Measurements from ENCODE around the gene DOK4.

Gene DOK4

DNA sequence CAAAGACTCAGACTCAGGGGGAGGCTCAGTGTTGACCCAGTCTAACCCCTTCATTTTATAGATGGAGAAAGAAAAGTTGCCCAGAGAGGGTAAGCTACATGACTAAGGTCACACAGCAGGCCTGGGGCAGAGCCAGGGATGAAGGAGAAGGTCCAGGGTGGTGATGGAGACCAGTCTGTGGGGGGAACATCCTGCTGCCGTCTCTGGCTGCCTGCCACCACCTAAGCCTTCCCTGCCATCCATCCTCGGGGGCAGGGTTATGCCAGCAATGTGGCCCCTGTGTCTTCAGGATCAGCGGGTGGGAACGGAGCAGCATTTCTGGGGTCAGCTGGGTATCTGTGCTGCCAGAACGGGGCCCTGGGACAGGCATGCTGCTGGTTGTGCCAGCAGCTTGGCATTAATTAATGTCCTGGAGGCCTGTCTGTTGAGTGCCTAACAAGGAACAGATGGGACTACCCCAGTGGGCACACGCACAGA is 5.5 kb downstream of the DOK4 start:
- TF ChIP-seq, protein P1, sequence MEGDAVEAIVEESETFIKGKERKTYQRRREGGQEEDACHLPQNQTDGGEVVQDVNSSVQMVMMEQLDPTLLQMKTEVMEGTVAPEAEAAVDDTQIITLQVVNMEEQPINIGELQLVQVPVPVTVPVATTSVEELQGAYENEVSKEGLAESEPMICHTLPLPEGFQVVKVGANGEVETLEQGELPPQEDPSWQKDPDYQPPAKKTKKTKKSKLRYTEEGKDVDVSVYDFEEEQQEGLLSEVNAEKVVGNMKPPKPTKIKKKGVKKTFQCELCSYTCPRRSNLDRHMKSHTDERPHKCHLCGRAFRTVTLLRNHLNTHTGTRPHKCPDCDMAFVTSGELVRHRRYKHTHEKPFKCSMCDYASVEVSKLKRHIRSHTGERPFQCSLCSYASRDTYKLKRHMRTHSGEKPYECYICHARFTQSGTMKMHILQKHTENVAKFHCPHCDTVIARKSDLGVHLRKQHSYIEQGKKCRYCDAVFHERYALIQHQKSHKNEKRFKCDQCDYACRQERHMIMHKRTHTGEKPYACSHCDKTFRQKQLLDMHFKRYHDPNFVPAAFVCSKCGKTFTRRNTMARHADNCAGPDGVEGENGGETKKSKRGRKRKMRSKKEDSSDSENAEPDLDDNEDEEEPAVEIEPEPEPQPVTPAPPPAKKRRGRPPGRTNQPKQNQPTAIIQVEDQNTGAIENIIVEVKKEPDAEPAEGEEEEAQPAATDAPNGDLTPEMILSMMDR (IDR thresholded peaks at IDR 0.05): no peak
- Histone ChIP-seq H3K36me3 (no peaks in the 10 kb centered on the region), H3K27ac (peak overlapping the region; percentile 69 to 77), H3K27me3 (no peaks in the 10 kb centered on the region), H3K9me3 (no peaks in the 10 kb centered on the region), H3K4me3 (no peak overlapping the region), H3K4me1 (peaks cover 12 to 71% (median 64%) of the 10 kb centered on the region in 4 donors)
- DNase-seq: peak in 1 of 2 donors; percentile 64
- intact Hi-C loops (cut with DNase I; ENCODE audit: low total_unique reads): no loop called here

DNA sequence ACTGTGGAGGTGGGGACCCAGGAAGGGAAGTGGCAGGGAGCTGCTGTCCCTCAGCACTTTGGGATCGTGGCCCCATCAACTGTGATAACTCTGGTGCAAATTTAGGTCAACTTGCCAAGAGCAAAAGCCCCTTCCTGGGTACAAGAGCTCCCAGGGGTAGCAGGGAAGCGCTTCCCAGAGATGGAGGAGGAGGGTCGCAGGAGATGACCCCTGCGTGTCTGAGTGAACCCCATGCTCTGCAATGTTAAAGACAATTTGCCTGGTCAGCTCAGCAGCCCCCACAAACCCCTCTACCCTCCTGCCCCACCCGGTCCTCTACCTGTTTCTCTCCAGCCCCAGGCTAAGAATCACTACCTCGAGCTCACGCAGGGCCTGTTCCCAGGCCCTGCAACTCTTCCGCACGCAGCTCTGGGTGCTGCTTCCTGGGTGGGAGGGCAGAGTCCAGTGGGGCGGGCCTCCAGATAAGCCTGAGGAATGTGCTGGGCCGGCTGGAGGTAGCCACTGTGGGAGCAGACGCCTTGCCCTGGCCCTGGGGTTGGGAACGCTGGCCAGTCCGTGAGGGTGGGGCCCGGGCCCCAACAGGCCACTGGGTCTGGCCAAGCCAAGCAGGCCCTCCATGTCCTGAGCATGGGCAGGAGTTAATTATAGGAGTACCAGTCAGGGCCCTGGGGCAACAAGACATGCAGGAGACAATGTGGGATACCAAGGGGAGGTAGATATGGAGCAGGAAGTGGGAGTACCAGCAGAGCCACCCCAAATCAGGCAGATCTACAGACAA is 6.1 kb downstream of the DOK4 start:
- H3K9me3 ChIP-seq: no peaks in the 10 kb centered on the region
- no peaks in the 10 kb centered on the region for H3K27me3 ChIP-seq

DNA sequence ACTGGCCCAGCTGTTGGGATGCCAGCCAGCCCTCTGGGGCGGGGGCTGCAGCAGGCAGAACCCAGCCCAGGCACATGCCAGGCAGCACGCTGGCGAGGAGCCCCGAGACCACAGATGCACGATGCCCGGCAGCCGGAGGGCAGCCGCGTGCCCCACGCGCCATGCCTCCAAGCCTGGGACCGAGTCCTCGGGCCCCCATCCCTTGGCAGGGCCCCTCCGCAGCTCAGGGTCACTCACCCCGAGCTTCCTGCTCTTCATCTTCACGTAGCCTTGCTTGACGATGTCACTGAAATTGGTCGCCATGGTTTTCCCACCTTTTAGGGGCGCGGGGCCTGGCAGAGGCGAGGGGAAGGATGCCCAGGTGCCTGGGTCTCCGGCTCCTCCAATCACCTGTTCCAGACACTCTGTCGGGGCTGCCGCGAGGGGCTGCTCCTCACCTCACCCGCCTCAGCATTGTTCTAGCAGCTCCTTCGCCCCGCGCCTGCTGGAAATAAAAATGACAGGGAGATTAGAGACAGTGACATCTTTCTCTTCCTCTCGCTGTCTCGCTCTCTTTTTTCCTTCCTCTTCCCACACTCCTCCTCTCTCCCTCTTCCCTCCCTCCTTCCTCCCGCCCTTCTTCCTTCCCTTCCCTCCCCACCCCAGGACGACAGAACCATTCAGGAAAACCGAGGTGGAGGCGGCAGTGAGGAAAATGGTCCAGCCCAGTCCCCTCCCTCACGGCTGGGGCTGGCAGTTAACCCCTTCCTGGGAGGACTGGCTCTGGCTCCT is 6.9 kb downstream of the DOK4 start:
- peak overlapping the region; percentile 53 to 57 for H3K4me3 ChIP-seq
- no peaks in the 10 kb centered on the region for H3K27me3 ChIP-seq
- no peaks in the 10 kb centered on the region for H3K9me3 ChIP-seq
- H3K27ac ChIP-seq: peak overlapping the region; percentile 69 to 77
- H3K4me1 ChIP-seq: peaks cover 12 to 58% (median 51%) of the 10 kb centered on the region in 4 donors
- peak; percentile 32 to 79 for DNase-seq
- TF ChIP-seq, protein P1 (IDR thresholded peaks at IDR 0.05): no peak
- intact Hi-C loops (cut with DNase I; ENCODE audit: low total_unique reads): loop anchor here (5.0 kb wide), 1 partner anchor 48 kb away; no protein-coding TSS in a partner anchor
- peaks cover 6 to 11% (median 10%) of the 10 kb centered on the region in 3 donors for H3K36me3 ChIP-seq

More for the DNA sequence above, 6.1 kb downstream of the DOK4 start:
- H3K27ac ChIP-seq: peak overlapping the region; percentile 69 to 77
- TF ChIP-seq, protein P1 (IDR thresholded peaks at IDR 0.05): no peak
- H3K36me3 ChIP-seq: peaks cover under 1 to 3% (median 3%) of the 10 kb centered on the region in 3 donors
- peak; percentile 60 to 89 for DNase-seq
- peaks cover 12 to 66% (median 59%) of the 10 kb centered on the region in 4 donors for H3K4me1 ChIP-seq
- peak overlapping the region; percentile 53 to 57 for H3K4me3 ChIP-seq
- intact Hi-C loops (cut with DNase I; ENCODE audit: low total_unique reads): loop anchor here (5.0 kb wide), 1 partner anchor 47 kb away; no protein-coding TSS in a partner anchor

DNA sequence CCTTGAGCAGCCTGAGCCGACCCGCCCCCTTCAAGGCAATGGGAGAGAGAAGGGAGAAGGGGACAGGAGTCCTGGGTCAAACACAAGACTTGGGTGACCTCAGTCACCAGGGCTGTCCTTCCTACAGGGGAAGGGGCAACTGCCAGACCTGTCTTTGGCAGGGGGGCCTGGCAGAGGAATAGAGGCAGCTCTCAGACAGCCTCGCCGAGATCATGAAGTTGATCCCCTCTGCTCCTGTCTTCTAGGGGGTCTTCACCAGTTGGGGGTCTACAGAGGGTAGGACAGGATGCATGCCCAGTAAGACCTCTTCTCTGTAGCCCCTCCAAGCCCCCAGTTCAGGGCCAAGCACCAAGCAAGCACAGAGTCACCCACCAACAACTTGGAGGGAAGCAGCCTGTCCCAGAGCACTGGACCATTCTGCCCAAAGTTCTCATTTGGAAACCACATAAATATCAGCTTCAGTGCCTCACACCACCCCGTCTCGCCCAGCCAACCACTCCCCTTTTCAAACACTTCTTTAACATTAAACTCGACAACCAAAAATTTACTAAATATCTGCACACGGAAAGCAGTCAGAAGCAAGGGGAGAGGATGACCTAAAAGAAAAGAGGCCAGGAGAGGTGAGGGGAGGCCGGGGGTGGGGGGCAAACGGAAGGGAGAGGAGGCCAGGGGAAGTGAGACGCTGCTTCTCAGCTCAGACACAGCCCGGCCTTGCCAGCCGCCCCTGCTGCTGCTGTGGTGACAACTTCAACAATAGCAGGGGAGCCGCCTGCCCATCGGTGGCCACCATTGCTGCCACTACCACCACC is 7.7 kb downstream of the DOK4 start:
- no peaks in the 10 kb centered on the region for H3K27me3 ChIP-seq
- no peak for DNase-seq
- no peaks in the 10 kb centered on the region for H3K9me3 ChIP-seq
- H3K4me3 ChIP-seq: peak overlapping the region; percentile 53 to 57
- H3K4me1 ChIP-seq: peaks cover 12 to 52% (median 45%) of the 10 kb centered on the region in 4 donors
- peak overlapping the region; percentile 69 to 77 for H3K27ac ChIP-seq
- TF ChIP-seq, protein P1 (IDR thresholded peaks at IDR 0.05): no peak
- H3K36me3 ChIP-seq: peaks cover 13 to 19% (median 17%) of the 10 kb centered on the region in 3 donors
- intact Hi-C loops (cut with DNase I; ENCODE audit: low total_unique reads): loop anchor here (5.0 kb wide), 1 partner anchor 49 kb away; no protein-coding TSS in a partner anchor
